OCI-LY7 (cell line): Measurements from ENCODE around the gene BMAL2. TPM values are rescaled to one million over a fixed set of nuclear protein-coding genes. Genes with fewer than 3 reads are reported as not detected.
A peak's percentile ranks its signal among the peaks of the same experiment; 100 is the strongest.

Source experiments
- BruUV-seq: library from RNA; stranded (reverse); fragments of 400-500 nt; replicated peaks from 2 replicates; lab custom pipeline; 2021; lab: Mats Ljungman, UMichigan
- CTCF ChIA-PET: fragments of 300-600 bp; sonication (Branson Sonifier 250); formaldehyde crosslinking; loops from one replicate; lab custom pipeline; 2022; ENCODE audit warnings: antibody characterized with exemption; ENCODE audit not compliant: unreplicated experiment; lab: Charles Lee
- POLR2A ChIA-PET: fragments of 300-600 bp; sonication (Branson Sonifier 250); formaldehyde crosslinking; loops from one replicate; lab custom pipeline; 2022; ENCODE audit warnings: antibody characterized with exemption; lab: Charles Lee
- DNase-seq: peaks from one replicate; pipeline ENCODE4 v3.0.0-alpha.2; 2015; ENCODE audit warnings: low spot score
- H2AFZ ChIP-seq: fragments of 200-600 bp; sonication (generic), shearing (Covaris generic); 2 replicates; pipeline ENCODE4 v1.6.1; 2014; ENCODE audit warnings: mild to moderate bottlenecking, antibody characterized with exemption, low read length, moderate library complexity
- H3K27ac ChIP-seq: fragments of 200-600 bp; sonication (generic); 2 replicates; pipeline ENCODE4 v1.5.1; 2014; ENCODE audit warnings: mixed run types, low read depth, mild to moderate bottlenecking, moderate library complexity, low read length, inconsistent platforms; ENCODE audit not compliant: poor library complexity, severe bottlenecking
- H3K36me3 ChIP-seq: fragments of 200-600 bp; sonication (generic); 2 replicates; pipeline ENCODE4 v1.6.1; 2014; ENCODE audit warnings: mild to moderate bottlenecking, antibody characterized with exemption, low read length, moderate library complexity, mixed read lengths; ENCODE audit not compliant: insufficient read depth
- H3K4me1 ChIP-seq: fragments of 200-600 bp; sonication (generic); 2 replicates; pipeline ENCODE4 v1.5.1; 2014; ENCODE audit warnings: mild to moderate bottlenecking, low read length; ENCODE audit not compliant: insufficient read depth, poor library complexity, severe bottlenecking
- H3K4me2 ChIP-seq: fragments of 200-600 bp; sonication (generic); 2 replicates; pipeline ENCODE4 v1.6.1; 2014; ENCODE audit warnings: mild to moderate bottlenecking, low read length
- H3K4me3 ChIP-seq: fragments of 200-600 bp; sonication (generic); 2 replicates; pipeline ENCODE4 v1.5.1; 2014; ENCODE audit warnings: mild to moderate bottlenecking, low read depth, low read length; ENCODE audit not compliant: poor library complexity, severe bottlenecking
- H3K79me2 ChIP-seq: fragments of 200-600 bp; sonication (generic); 2 replicates; pipeline ENCODE4 v1.6.1; 2016; ENCODE audit warnings: low read depth, mild to moderate bottlenecking, low read length, moderate library complexity, mixed read lengths; ENCODE audit not compliant: insufficient read depth
- H3K9me2 ChIP-seq: fragments of 200-600 bp; sonication (generic); 2 replicates; pipeline ENCODE4 v1.6.1; 2016; ENCODE audit warnings: mild to moderate bottlenecking, low read length, mixed read lengths; ENCODE audit not compliant: insufficient read depth
- H3K9me3 ChIP-seq: fragments of 200-600 bp; sonication (generic); 2 replicates; pipeline ENCODE4 v1.6.1; 2014; ENCODE audit warnings: mild to moderate bottlenecking, mixed run types, low read length, mixed read lengths
- H4K20me1 ChIP-seq: fragments of 200-600 bp; sonication (generic); 2 replicates; pipeline ENCODE4 v1.6.1; 2014; ENCODE audit warnings: mild to moderate bottlenecking, antibody characterized with exemption, low read length, moderate library complexity, mixed read lengths; ENCODE audit not compliant: insufficient read depth
- EZH2phosphoT487 ChIP-seq: fragments of 200-600 bp; sonication (generic); IDR thresholded peaks from 2 replicates; pipeline ENCODE4 v1.6.1; 2018; ENCODE audit warnings: low read depth, borderline replicate concordance, mild to moderate bottlenecking, mixed run types, antibody characterized with exemption, low read length, moderate library complexity, mixed read lengths
- intact Hi-C: fragments of 100-400 bp; cut with micrococcal nuclease; formaldehyde crosslinking; loops from one replicate; pipeline ENCODE4 v1.10.0; 2022; ENCODE audit not compliant: unreplicated experiment
- total RNA-seq, 2 experiments: library from RNA; depleted of rRNA in 1 of 2; stranded (reverse); fragments of >200 nt in 1 of 2; shearing (Covaris generic) in 1 of 2; gene quantifications; 2 replicates each; pipeline ENCODE4 v1.2.3, GENCODE V29; 2014 to 2022
- TF ChIP-seq, protein P1 (sequence below): fragments of 200-600 bp; sonication (generic); conservative IDR thresholded peaks from 2 replicates; pipeline ENCODE4 v1.5.1; 2014; ENCODE audit warnings: mild to moderate bottlenecking, antibody characterized with exemption, low read length, moderate library complexity, mixed read lengths

BMAL2 gene
- total RNA-seq, 2 experiments from 2014 or later = 0.06 TPM; not detected in 1

DNA sequence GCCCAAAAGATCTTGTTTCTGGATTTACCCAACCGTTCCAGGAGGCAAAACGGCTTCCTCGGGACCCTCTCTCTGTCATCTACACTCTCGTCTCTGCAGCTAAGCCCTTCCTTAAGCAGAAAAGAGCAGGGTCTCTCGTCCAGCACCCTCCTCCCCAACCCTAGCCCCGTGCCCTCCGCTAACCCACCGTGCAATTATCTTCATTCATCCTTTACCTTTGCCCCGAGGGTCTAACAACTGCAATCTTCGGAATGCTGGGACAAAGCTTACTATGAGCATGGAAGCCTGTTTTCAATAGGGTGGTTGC is 276 bp upstream of the BMAL2 start:
- H3K9me2 ChIP-seq = no peaks in the 10 kb centered on the region
- H3K4me1 ChIP-seq = no peaks in the 10 kb centered on the region
- no peak overlapping the region for H2AFZ ChIP-seq
- no peaks in the 10 kb centered on the region for H3K36me3 ChIP-seq
- CTCF ChIA-PET = no interaction called here
- peak overlapping the region; percentile 31 for H3K4me2 ChIP-seq
- DNase-seq = no peak
- no peaks in the 10 kb centered on the region for H3K79me2 ChIP-seq
- H4K20me1 ChIP-seq = 0 out of 2 replicates have a peak, but pooled peaks cover 4% of the 10 kb centered on the region
- POLR2A ChIA-PET = interaction anchor here (0.6 kb wide), 1 partner anchor 163 kb away, joined by 4 read pairs; no protein-coding TSS in a partner anchor
- BruUV-seq = no TSS peak
- TF ChIP-seq, protein P1, sequence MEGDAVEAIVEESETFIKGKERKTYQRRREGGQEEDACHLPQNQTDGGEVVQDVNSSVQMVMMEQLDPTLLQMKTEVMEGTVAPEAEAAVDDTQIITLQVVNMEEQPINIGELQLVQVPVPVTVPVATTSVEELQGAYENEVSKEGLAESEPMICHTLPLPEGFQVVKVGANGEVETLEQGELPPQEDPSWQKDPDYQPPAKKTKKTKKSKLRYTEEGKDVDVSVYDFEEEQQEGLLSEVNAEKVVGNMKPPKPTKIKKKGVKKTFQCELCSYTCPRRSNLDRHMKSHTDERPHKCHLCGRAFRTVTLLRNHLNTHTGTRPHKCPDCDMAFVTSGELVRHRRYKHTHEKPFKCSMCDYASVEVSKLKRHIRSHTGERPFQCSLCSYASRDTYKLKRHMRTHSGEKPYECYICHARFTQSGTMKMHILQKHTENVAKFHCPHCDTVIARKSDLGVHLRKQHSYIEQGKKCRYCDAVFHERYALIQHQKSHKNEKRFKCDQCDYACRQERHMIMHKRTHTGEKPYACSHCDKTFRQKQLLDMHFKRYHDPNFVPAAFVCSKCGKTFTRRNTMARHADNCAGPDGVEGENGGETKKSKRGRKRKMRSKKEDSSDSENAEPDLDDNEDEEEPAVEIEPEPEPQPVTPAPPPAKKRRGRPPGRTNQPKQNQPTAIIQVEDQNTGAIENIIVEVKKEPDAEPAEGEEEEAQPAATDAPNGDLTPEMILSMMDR = no peak
- TF ChIP-seq EZH2phosphoT487 = peak; percentile 67; the same call in 1 of the 2 replicates
- intact Hi-C loops = no loop called here
- H3K27ac ChIP-seq = no peak overlapping the region
- H3K4me3 ChIP-seq = peak overlapping the region; percentile 19
- H3K9me3 ChIP-seq = no peaks in the 10 kb centered on the region

DNA sequence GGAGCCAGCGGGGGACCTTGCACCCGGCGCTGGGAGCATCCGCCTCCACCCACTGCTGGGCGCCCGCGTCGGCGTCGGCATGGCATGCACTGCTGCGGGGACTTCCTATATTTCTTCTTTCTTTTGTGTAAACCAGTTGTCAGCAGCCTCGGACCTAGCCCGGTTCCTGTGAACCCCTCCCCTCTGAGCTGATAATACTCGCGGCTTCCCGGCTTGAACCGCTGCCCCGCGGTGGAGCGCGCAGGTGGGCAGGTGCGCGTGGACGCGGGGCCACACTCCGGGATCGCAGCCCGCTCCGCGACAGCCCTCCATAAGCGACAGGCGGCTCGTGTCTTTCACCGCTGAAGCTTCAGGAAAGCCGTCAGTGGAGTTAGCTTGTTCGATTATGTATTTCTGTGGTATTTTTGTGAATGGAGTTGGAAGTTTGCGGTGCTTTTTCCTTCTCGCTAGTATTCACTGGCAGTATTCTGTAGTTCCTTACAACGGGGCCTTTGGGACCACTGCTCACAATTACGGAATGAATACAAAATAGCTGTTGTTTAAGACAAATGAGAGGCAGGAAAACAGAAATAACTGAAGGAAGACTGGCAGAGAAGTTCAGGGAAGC is 870 bp downstream of the BMAL2 start:
- no peaks in the 10 kb centered on the region for H3K36me3 ChIP-seq
- no peaks in the 10 kb centered on the region for H3K79me2 ChIP-seq
- H3K9me3 ChIP-seq = no peaks in the 10 kb centered on the region
- no peaks in the 10 kb centered on the region for H3K9me2 ChIP-seq
- H3K27ac ChIP-seq = no peak overlapping the region
- DNase-seq = no peak
- peak overlapping the region; percentile 31; the same call in 1 of the 2 replicates for H3K4me2 ChIP-seq
- H3K4me3 ChIP-seq = peak overlapping the region; percentile 19
- no TSS peak for BruUV-seq
- H4K20me1 ChIP-seq = 0 out of 2 replicates have a peak, but pooled peaks cover 4% of the 10 kb centered on the region
- intact Hi-C loops = no loop called here
- H2AFZ ChIP-seq = no peak overlapping the region
- H3K4me1 ChIP-seq = no peaks in the 10 kb centered on the region
- ChIA-PET POLR2A (interaction anchor here (0.7 kb wide), 1 partner anchor 687 kb away, joined by 3 read pairs; no protein-coding TSS in a partner anchor), CTCF (no interaction called here)
- TF ChIP-seq EZH2phosphoT487 = no peak; the same call in 1 of the 2 replicates
- TF ChIP-seq, protein P1 = no peak
